Spleen (tissue), 7 donors: Measurements from ENCODE around the gene VAV2.

ENCODE experiments used
- POLR2A ChIP-seq, 3 donors: fragments of 450-650 bp; IDR thresholded peaks; one replicate each; pipeline ENCODE4 v1.5.1; 2017; ENCODE audit warnings: antibody characterized with exemption in 3 of 3, mild to moderate bottlenecking in 1 of 3
- POLR2AphosphoS5 ChIP-seq, 3 donors: sonication (generic); formaldehyde crosslinking; IDR thresholded peaks; one replicate each; pipeline ENCODE4 v1.5.1; 2017; ENCODE audit warnings: antibody characterized with exemption in 3 of 3
- TF ChIP-seq, protein P1 (sequence below), 11 experiments: fragments of 200-600 bp in 7 of 11; fragments of 450-650 bp in 4 of 11; sonication (generic) in 4 of 11; IDR thresholded peaks in 8 of 11; conservative IDR thresholded peaks in 3 of 11; 1 replicate in 7 of 11; 2 replicates in 4 of 11; pipeline versions ENCODE4 v1.4.0 to v1.8.0; 2016 to 2021; ENCODE audit warnings: antibody characterized with exemption in 11 of 11, inconsistent platforms in 4 of 11, mild to moderate bottlenecking in 1 of 11
- donor health status: DM: no; HTN: no; CAD: no; lungs with moderate emphysema.
- donor health status: DM: no; HTN: no; CAD: no.
- donor health status: DM: no; HTN: no; CAD: no.

DNA sequence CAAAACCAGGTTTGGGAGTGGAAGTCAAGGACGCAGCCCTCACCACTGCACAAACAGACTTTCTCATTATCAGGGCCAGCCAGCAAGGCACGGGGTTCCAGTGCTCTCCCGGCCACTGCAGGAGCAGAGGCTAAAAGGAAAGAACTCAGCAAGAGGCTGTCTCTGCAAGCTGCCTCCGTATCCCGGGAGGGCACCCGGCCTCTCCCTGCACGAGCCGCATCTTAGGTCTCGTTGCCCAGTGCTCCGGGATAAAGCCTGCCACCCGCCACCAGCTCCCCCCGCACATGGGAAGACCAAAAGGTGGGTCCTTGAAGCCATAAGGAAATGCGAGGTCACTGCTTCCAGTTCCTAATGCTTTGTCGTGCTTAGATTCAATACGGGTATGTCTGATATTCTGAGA lies 136.8 kb downstream of the VAV2 start:
- TF ChIP-seq, protein P1, sequence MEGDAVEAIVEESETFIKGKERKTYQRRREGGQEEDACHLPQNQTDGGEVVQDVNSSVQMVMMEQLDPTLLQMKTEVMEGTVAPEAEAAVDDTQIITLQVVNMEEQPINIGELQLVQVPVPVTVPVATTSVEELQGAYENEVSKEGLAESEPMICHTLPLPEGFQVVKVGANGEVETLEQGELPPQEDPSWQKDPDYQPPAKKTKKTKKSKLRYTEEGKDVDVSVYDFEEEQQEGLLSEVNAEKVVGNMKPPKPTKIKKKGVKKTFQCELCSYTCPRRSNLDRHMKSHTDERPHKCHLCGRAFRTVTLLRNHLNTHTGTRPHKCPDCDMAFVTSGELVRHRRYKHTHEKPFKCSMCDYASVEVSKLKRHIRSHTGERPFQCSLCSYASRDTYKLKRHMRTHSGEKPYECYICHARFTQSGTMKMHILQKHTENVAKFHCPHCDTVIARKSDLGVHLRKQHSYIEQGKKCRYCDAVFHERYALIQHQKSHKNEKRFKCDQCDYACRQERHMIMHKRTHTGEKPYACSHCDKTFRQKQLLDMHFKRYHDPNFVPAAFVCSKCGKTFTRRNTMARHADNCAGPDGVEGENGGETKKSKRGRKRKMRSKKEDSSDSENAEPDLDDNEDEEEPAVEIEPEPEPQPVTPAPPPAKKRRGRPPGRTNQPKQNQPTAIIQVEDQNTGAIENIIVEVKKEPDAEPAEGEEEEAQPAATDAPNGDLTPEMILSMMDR (IDR thresholded peaks at IDR 0.05 in 8 of 11, conservative IDR thresholded peaks at IDR 0.05 in 3 of 11): no peak
- TF ChIP-seq POLR2A (IDR thresholded peaks at IDR 0.05) (no peak), POLR2AphosphoS5 (IDR thresholded peaks at IDR 0.05) (no peak)
